HCT116 (cell line): Measurements from ENCODE around the gene PTPN18.

ENCODE experiments used
- EGR1 ChIP-seq: IDR thresholded peaks from 2 replicates; pipeline ENCODE4 v1.6.1; 2012; ENCODE audit warnings: low read depth
- EZH2phosphoT487 ChIP-seq: fragments of 200-600 bp; IDR thresholded peaks from 2 replicates; pipeline ENCODE4 v1.6.1; 2018; ENCODE audit warnings: antibody characterized with exemption, borderline replicate concordance
- POLR2A ChIP-seq: IDR thresholded peaks from 2 replicates; pipeline ENCODE4 v1.7.0; 2011; ENCODE audit warnings: borderline replicate concordance; ENCODE audit not compliant: insufficient read depth, insufficient read length; ENCODE audit errors: extremely low read depth
- POLR2AphosphoS5 ChIP-seq: IDR thresholded peaks from 2 replicates; pipeline ENCODE4 v1.6.1; 2011; ENCODE audit warnings: mild to moderate bottlenecking, low read depth, low read length, moderate library complexity
- RAD21 ChIP-seq: IDR thresholded peaks from 2 replicates; pipeline ENCODE4 v1.6.1; 2012; ENCODE audit warnings: low read depth, mild to moderate bottlenecking
- SIN3A ChIP-seq: IDR thresholded peaks from 2 replicates; pipeline ENCODE4 v1.6.1; 2012; ENCODE audit warnings: low read depth
- TCF7L2 ChIP-seq: IDR thresholded peaks from 2 replicates; pipeline ENCODE4 v1.7.0; 2011; ENCODE audit warnings: borderline replicate concordance, inconsistent platforms; ENCODE audit not compliant: insufficient read depth, insufficient read length; ENCODE audit errors: extremely low read depth
- TF ChIP-seq, protein P1 (sequence below): IDR thresholded peaks from 2 replicates; pipeline ENCODE4 v1.6.1; 2011; ENCODE audit warnings: mild to moderate bottlenecking, low read length, moderate library complexity; ENCODE audit not compliant: insufficient replicate concordance; ENCODE audit errors: extremely low read depth
- TF ChIP-seq, protein P2 (sequence below), 3 experiments: fragments of 200-600 bp in 1 of 3; sonication (generic) in 1 of 3; IDR thresholded peaks in 2 of 3; conservative IDR thresholded peaks in 1 of 3; 2 replicates each; pipeline ENCODE4 v1.5.1; 2012 to 2017; ENCODE audit warnings: low read depth in 2 of 3, low read length in 2 of 3, antibody characterized with exemption in 1 of 3, borderline replicate concordance in 1 of 3, control low read depth in 1 of 3, mild to moderate bottlenecking in 1 of 3, mixed read lengths in 1 of 3, mixed run types in 1 of 3, moderate library complexity in 1 of 3; ENCODE audit not compliant: insufficient read depth in 1 of 3

DNA sequence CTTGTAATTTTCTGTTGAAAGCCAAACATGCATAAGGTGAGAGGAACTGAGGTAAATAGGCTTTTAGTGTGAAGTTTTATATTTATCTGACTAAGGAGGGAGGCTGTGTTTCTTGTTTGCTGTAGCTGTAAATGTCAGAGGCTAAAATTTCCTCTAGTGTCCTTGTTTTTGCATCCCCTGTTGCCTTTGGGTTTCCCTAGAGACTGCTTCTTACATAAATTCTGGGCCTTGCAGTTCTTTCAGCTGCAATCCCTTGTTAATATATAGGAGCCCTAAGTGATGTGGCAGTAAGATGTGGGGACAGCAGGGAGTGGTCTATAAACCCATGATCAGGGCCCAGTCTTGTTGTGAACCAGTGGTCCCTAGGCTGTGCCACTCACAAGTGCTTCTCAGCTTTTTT lies 20.6 kb upstream of the PTPN18 start:
- TF ChIP-seq EZH2phosphoT487 (no peak), POLR2A (no peak), EGR1 (no peak), RAD21 (no peak), POLR2AphosphoS5 (no peak), SIN3A (no peak), TCF7L2 (no peak)
- TF ChIP-seq, protein P1, sequence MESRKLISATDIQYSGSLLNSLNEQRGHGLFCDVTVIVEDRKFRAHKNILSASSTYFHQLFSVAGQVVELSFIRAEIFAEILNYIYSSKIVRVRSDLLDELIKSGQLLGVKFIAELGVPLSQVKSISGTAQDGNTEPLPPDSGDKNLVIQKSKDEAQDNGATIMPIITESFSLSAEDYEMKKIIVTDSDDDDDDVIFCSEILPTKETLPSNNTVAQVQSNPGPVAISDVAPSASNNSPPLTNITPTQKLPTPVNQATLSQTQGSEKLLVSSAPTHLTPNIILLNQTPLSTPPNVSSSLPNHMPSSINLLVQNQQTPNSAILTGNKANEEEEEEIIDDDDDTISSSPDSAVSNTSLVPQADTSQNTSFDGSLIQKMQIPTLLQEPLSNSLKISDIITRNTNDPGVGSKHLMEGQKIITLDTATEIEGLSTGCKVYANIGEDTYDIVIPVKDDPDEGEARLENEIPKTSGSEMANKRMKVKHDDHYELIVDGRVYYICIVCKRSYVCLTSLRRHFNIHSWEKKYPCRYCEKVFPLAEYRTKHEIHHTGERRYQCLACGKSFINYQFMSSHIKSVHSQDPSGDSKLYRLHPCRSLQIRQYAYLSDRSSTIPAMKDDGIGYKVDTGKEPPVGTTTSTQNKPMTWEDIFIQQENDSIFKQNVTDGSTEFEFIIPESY = no peak
- TF ChIP-seq, protein P2, sequence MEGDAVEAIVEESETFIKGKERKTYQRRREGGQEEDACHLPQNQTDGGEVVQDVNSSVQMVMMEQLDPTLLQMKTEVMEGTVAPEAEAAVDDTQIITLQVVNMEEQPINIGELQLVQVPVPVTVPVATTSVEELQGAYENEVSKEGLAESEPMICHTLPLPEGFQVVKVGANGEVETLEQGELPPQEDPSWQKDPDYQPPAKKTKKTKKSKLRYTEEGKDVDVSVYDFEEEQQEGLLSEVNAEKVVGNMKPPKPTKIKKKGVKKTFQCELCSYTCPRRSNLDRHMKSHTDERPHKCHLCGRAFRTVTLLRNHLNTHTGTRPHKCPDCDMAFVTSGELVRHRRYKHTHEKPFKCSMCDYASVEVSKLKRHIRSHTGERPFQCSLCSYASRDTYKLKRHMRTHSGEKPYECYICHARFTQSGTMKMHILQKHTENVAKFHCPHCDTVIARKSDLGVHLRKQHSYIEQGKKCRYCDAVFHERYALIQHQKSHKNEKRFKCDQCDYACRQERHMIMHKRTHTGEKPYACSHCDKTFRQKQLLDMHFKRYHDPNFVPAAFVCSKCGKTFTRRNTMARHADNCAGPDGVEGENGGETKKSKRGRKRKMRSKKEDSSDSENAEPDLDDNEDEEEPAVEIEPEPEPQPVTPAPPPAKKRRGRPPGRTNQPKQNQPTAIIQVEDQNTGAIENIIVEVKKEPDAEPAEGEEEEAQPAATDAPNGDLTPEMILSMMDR (IDR thresholded peaks at IDR 0.05 in 2 of 3, conservative IDR thresholded peaks at IDR 0.05 in 1 of 3; ENCODE audit: borderline replicate concordance in 1 of 3, insufficient read depth in 1 of 3, low read depth in 2 of 3, low read length in 2 of 3) = no peak
